ENCODE data around the gene ARAP3. TPM values are rescaled to one million over a fixed set of nuclear protein-coding genes. Genes with fewer than 3 reads are reported as not detected.

ARAP3 gene, protein sequence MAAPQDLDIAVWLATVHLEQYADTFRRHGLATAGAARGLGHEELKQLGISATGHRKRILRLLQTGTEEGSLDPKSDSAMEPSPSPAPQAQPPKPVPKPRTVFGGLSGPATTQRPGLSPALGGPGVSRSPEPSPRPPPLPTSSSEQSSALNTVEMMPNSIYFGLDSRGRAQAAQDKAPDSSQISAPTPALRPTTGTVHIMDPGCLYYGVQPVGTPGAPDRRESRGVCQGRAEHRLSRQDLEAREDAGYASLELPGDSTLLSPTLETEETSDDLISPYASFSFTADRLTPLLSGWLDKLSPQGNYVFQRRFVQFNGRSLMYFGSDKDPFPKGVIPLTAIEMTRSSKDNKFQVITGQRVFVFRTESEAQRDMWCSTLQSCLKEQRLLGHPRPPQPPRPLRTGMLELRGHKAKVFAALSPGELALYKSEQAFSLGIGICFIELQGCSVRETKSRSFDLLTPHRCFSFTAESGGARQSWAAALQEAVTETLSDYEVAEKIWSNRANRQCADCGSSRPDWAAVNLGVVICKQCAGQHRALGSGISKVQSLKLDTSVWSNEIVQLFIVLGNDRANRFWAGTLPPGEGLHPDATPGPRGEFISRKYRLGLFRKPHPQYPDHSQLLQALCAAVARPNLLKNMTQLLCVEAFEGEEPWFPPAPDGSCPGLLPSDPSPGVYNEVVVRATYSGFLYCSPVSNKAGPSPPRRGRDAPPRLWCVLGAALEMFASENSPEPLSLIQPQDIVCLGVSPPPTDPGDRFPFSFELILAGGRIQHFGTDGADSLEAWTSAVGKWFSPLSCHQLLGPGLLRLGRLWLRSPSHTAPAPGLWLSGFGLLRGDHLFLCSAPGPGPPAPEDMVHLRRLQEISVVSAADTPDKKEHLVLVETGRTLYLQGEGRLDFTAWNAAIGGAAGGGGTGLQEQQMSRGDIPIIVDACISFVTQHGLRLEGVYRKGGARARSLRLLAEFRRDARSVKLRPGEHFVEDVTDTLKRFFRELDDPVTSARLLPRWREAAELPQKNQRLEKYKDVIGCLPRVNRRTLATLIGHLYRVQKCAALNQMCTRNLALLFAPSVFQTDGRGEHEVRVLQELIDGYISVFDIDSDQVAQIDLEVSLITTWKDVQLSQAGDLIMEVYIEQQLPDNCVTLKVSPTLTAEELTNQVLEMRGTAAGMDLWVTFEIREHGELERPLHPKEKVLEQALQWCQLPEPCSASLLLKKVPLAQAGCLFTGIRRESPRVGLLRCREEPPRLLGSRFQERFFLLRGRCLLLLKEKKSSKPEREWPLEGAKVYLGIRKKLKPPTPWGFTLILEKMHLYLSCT (N-terminal part only)
- total RNA-seq: 6.3 and 9.4 TPM in 2 replicates

DNA sequence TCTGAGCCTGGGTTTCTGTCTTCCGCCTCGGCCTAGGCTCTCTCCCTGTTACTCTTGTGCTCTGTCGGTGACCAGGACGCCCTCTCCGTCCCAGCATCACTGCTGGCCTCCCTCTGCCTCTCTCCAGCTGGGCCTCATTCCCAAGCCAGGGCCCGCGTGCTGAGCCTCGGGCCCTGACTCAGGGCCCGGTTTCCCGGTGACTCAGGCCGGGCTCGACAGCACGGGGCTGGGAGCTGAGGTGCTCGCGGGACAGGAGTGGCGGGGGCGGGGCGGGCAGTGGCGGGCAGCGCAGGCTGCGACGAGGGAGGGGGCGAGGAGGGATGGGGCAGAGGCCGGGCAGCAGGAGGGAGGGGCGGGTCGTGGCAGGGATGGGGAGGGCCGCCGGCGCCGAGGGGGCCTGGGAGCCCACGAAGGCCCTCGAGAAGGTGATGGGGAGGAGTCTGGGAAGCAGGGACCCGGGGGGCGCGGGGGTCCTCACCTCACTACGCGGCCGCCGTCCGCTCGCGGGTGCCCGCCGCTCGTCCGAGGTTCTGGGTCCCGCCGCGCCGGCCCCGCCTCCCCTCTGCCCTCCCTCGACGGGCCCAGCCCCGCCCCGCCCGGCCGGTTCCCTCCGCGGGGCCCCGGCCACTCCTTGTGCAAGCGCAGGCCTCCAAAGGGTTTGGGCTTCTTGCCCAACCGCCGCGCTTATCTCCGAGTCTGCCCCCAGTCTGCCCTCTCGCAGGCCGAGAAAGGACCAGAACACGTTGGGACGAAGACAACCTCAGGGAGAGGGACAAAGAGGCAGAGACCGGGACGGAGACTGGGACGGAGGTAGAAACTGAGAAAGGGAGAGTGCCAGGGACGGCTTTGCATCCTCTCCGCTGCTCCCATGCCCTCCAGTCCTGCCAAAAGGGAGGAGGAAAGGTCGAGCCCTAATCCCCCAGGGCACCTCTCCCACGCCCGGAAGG is at the start of gene ARAP3:
ARAP3 (minus strand) TSS at position 536 of the 947 bp plus-strand sequence. CDS start 1,744 bp downstream, outside the sequence.

DNA sequence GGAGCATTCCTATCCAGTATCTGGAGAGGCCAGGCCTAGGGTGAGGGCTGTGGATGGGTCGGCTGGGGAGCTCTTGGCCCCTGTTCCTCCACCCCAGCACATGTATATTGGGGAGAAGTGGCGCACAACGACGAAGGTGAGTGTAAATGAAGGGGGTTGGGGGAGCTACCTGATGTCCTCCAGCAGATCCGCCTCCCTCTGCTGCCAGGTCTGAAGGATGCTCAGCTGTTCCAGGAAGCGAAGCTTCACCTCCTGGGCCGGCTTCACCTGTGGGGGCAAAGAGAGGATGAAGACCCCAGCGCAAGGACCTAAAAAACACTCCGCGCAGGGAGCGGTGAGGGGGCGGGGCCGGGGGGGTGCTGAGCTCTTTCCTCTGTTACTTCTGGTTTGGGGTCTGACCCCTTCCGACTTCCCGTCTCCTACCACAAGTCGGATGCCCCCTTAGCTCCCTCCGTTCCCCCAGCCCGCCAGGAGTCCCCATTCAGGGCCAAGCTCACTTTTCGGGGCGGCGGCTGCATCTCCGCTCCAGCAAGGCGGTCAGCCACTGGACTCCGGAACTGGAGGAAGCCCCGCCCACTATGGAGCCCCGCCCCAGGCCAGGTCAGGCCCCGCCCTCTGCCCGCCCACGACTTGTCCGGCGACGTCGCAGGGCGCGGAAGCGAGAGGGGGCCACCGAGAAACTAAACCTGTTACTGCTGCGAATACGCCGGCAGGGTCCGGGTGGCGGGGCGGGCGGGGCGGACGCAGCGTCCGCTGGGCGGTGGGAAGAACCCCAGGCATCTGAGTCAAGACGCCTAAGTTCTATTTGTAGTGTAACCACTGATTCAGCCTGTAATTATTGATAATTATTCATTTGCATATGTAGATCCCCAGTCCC is 30.9 kb downstream of the ARAP3 start, which contains the start of gene FCHSD1:
FCHSD1 (minus strand) TSS at position 568 of the 877 bp plus-strand sequence; CDS start at position 518, 50 bp downstream.

DNA sequence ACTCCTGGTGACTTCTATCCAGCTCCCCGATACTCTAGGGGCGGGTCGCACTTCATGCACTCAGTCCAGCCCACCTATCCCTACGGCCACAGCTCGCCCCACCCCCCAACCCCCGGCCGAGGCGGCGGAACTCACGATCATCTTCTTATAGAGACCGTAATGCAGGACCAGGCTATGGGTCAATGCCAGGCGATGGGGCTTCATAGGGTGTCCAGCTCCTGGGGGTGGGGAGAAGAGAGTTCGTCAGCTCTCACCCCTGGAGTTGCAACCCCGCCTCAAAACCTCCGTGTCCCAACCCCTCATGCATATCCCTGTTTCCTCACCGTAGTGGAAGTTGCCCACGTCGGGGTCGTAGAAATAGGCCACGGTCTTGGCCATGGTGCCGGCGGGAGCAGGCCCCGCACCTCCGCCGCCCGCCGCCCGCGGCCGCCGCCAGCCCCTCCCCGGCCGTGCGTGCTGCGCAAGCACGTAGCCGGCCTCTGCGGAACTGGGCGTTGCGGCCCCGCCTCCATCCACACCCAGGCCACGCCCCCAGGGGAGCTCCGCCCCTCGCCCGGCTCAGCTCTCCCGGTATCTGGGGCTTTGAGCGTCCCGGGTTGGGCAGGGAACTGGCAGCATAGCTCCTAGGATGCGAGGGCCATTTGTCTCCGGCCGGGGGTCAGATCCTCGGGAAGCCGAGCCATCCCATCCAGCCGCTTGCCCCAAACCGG is 45.5 kb downstream of the ARAP3 start, which contains the start of the genes HDAC3 and RELL2:
HDAC3 (minus strand) TSS at position 437 of the 710 bp plus-strand sequence; CDS start at position 378, 59 bp downstream.
RELL2 (plus strand) TSS at position 585 of the 710 bp plus-strand sequence. CDS start 1,229 bp downstream, outside the sequence.

DNA sequence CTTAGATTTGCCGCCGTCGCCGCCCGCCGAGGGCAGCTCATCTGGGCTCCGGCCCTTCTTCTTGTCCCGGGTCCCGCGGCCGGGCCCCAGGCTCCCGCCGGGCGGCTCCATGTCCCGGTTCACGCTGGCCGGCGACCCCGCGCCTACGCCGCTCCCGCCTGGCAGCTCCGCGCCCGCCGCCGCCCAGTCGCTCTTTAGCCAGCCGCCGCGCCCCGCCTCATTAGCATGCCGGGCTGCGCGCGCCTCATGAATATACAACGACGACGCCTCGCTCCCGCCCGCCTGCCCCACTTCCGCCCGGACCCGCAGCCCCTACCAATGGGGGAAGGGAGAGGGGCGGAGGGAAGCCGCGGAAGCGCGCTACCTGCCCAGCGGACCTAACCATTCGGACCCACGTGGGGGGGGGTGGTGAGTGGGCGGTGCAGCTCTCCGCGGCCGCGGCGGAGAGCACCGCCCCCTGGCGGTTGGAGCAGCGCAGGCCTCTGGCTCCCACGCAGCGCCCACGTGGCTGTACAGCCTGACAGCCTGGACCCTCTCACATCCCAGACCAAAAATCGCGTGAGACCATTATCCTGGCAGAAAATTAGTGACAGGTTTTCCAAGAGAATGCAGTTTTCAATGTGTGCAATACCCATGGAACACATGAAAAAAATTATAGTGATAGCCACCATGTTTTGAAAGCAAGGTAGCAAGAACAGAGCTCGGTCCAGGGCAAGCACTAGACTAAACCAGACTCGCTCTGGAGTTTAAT is 63.1 kb downstream of the ARAP3 start, which contains the start of gene DIAPH1:
DIAPH1 (minus strand) TSS at position 197 of the 751 bp plus-strand sequence; CDS start at position 111, 86 bp downstream.

Other genes with a start within 250 kb of the ARAP3 start
- 9.4 and 10.3 TPM in 2 replicates for gene PCDHGC3, start 206.3 kb downstream of the ARAP3 start, total RNA-seq
- gene PCDHGC4, start 197.2 kb downstream of the ARAP3 start, total RNA-seq: 0.54 and 2.4 TPM in 2 replicates
- 0.22 and 1.6 TPM in 2 replicates for gene PCDHGC5, start 193.1 kb downstream of the ARAP3 start, total RNA-seq
- 34.2 and 47.4 TPM in 2 replicates for gene DIAPH1, start 63.2 kb downstream of the ARAP3 start, total RNA-seq
- gene HDAC3, start 45.4 kb downstream of the ARAP3 start, total RNA-seq: 60.1 and 66.4 TPM in 2 replicates
- 7.5 and 9.7 TPM in 2 replicates for gene RELL2, start 45.2 kb downstream of the ARAP3 start, total RNA-seq
- gene FCHSD1, start 30.8 kb downstream of the ARAP3 start, total RNA-seq: 43.6 and 62.1 TPM in 2 replicates
- gene PCDH1, start 196.2 kb upstream of the ARAP3 start, total RNA-seq: 6.3 and 25.9 TPM in 2 replicates
- 58.6 and 74.6 TPM in 2 replicates for gene DELE1, start 241.6 kb upstream of the ARAP3 start, total RNA-seq

Data from placental epithelial cell (primary cell).